ENCODE results near the gene POMZP3. TPM values are rescaled to one million over a fixed set of nuclear protein-coding genes. Genes with fewer than 3 reads are reported as not detected.
"Not testable (repeated sequence)": the region's sequence is repeated elsewhere in the genome, so short reads cannot be mapped to it uniquely, and the experiment has no call there.

The POMZP3 gene
- total and polyA plus RNA-seq, 2 donors from 2014 or later: 13.9 to 23.5 TPM

DNA sequence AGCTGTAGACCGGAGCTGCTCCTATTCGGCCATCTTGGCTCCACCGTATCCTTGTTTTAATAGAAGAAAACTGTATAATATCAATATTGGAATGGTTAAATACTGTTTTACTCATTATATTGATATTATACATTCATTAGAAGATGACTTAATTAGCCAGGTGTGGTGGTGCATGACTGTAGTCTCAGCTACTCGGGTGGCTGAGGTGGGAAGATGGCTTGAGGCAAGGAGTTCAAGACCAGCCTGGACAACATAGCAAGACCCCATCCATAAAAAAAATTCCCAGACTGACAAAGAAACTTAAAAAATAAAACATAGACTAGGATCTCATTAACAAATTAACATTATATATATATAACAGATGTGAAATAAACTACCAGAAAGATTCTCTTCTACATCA is 59.8 kb downstream of the POMZP3 start:
- H3K9ac ChIP-seq (ENCODE audit: low read length in 3 of 3); H3K9me3 ChIP-seq (ENCODE audit: control insufficient read depth in 2 of 3, insufficient read depth in 1 of 3, low read length in 3 of 3); FAIRE-seq; DNase-seq; H3K36me3 ChIP-seq (ENCODE audit: control insufficient read depth in 2 of 3, insufficient read depth in 3 of 3, low read length in 3 of 3); H3K4me3 ChIP-seq (ENCODE audit: low read length in 3 of 3); H3K27ac ChIP-seq (ENCODE audit: low read depth in 2 of 2, low read length in 2 of 2); H3K4me1 ChIP-seq (ENCODE audit: control insufficient read depth in 2 of 3, insufficient read depth in 2 of 3, low read depth in 1 of 3, low read length in 3 of 3); intact Hi-C loops (cut with DNase I); H3K27me3 ChIP-seq (ENCODE audit: control insufficient read depth, insufficient read depth, low read length): not testable (repeated sequence)

DNA sequence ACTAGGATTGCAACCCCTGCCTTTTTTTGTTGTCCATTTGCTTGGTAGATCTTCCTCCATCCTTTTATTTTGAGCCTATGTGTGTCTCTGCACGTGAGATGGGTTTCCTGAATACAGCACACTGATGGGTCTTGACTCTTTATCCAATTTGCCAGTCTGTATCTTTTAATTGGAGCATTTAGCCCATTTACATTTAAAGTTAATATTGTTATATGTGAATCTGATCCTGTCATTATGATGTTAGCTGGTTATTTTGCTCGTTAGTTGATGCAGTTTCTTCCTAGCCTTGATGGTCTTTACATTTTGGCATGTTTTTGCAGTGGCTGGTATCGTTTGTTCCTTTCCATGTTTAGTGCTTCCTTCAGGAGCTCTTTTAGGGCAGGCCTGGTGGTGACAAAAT is 62.1 kb downstream of the POMZP3 start:
- H3K27ac ChIP-seq (ENCODE audit: low read depth in 2 of 2, low read length in 2 of 2); H3K9ac ChIP-seq (ENCODE audit: low read length in 3 of 3); H3K36me3 ChIP-seq (ENCODE audit: control insufficient read depth in 2 of 3, insufficient read depth in 3 of 3, low read length in 3 of 3); intact Hi-C loops (cut with DNase I); H3K27me3 ChIP-seq (ENCODE audit: control insufficient read depth, insufficient read depth, low read length); FAIRE-seq; H3K4me3 ChIP-seq (ENCODE audit: low read length in 3 of 3); DNase-seq; H3K9me3 ChIP-seq (ENCODE audit: control insufficient read depth in 2 of 3, insufficient read depth in 1 of 3, low read length in 3 of 3); H3K4me1 ChIP-seq (ENCODE audit: control insufficient read depth in 2 of 3, insufficient read depth in 2 of 3, low read depth in 1 of 3, low read length in 3 of 3): not testable (repeated sequence)

- H3K27ac ChIP-seq (ENCODE audit: low read depth in 2 of 2, low read length in 2 of 2); DNase-seq; intact Hi-C loops (cut with DNase I); H3K36me3 ChIP-seq (ENCODE audit: control insufficient read depth in 2 of 3, insufficient read depth in 3 of 3, low read length in 3 of 3); FAIRE-seq; H3K9me3 ChIP-seq (ENCODE audit: control insufficient read depth in 2 of 3, insufficient read depth in 1 of 3, low read length in 3 of 3); H3K4me1 ChIP-seq (ENCODE audit: control insufficient read depth in 2 of 3, insufficient read depth in 2 of 3, low read depth in 1 of 3, low read length in 3 of 3); H3K4me3 ChIP-seq (ENCODE audit: low read length in 3 of 3); H3K9ac ChIP-seq (ENCODE audit: low read length in 3 of 3); H3K27me3 ChIP-seq (ENCODE audit: control insufficient read depth, insufficient read depth, low read length): not testable (repeated sequence)
Measured at GRCh38 chr7:76561342-76561741, 65.7 kb downstream of the POMZP3 start.

DNA sequence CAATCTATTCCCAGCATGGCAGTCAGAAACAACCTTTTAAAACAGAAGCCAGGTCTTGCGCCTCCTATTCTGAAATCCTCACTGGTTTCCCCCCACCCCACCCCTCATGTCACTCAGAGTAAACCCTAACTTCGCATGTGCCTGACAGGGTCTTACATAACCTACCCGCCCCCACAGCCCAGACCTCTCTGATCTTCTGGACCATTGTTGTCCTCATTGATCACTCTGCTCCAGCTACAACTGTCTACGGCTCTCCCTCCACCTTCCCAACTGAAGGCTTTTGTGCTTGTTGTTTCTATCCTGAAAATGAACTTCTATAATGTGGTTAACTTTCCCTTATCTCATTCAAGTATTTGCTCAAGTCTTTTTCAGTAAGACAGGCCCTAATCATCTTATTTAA is 66.9 kb downstream of the POMZP3 start:
- H3K27me3 ChIP-seq (ENCODE audit: control insufficient read depth, insufficient read depth, low read length); H3K4me3 ChIP-seq (ENCODE audit: low read length in 3 of 3); H3K9ac ChIP-seq (ENCODE audit: low read length in 3 of 3); H3K4me1 ChIP-seq (ENCODE audit: control insufficient read depth in 2 of 3, insufficient read depth in 2 of 3, low read depth in 1 of 3, low read length in 3 of 3); H3K9me3 ChIP-seq (ENCODE audit: control insufficient read depth in 2 of 3, insufficient read depth in 1 of 3, low read length in 3 of 3); FAIRE-seq; H3K36me3 ChIP-seq (ENCODE audit: control insufficient read depth in 2 of 3, insufficient read depth in 3 of 3, low read length in 3 of 3); H3K27ac ChIP-seq (ENCODE audit: low read depth in 2 of 2, low read length in 2 of 2); DNase-seq; intact Hi-C loops (cut with DNase I): not testable (repeated sequence)

Other genes with a start within 250 kb of the POMZP3 start
- 2.1 TPM for gene SSC4D, start 217.6 kb downstream of the POMZP3 start, total RNA-seq
- gene SSC4D, start 217.6 kb downstream of the POMZP3 start, polyA plus RNA-seq (ENCODE audit: insufficient read depth, low read depth, low replicate concordance): 12.9 TPM
- 17.5 TPM for gene ZP3, start 202.3 kb downstream of the POMZP3 start, total RNA-seq
- gene ZP3, start 202.3 kb downstream of the POMZP3 start, polyA plus RNA-seq (ENCODE audit: insufficient read depth, low read depth, low replicate concordance): 2.8 TPM
- 21.6 TPM for gene DTX2, start 165.6 kb downstream of the POMZP3 start, total RNA-seq
- gene DTX2, start 165.6 kb downstream of the POMZP3 start, polyA plus RNA-seq (ENCODE audit: insufficient read depth, low read depth, low replicate concordance): 8.1 TPM
- 1.9 TPM for gene UPK3B, start 116.7 kb downstream of the POMZP3 start, total RNA-seq
- 0.15 TPM for gene UPK3B, start 116.7 kb downstream of the POMZP3 start, polyA plus RNA-seq (ENCODE audit: insufficient read depth, low read depth, low replicate concordance)
- gene SPDYE16, start 84.0 kb downstream of the POMZP3 start, total RNA-seq: 0.31 TPM
- not detected for gene SPDYE16, start 84.0 kb downstream of the POMZP3 start, polyA plus RNA-seq (ENCODE audit: insufficient read depth, low read depth, low replicate concordance)

Measured in kidney (tissue), 11 donors.